NCI-H774 (cell line): ENCODE measurements around the gene SFXN1.

Experiments
- DNase-seq: peaks from one replicate; lab custom pipeline; 2025; lab: John Stamatoyannopoulos, UW

SFXN1 gene

GRCh38 chr5:175465282-175465681 is 13.1 kb upstream of the SFXN1 start:
- DNase-seq = no peak

- no peak for DNase-seq
Observed at GRCh38 chr5:175466700-175467318, 11.6 kb upstream of the SFXN1 start.

- DNase-seq = no peak
Observed at GRCh38 chr5:175467983-175468690, 10.2 kb upstream of the SFXN1 start.

- no peak for DNase-seq
Observed at GRCh38 chr5:175468892-175469291, 9.5 kb upstream of the SFXN1 start.

GRCh38 chr5:175469916-175470315 is 8.4 kb upstream of the SFXN1 start:
- no peak for DNase-seq

GRCh38 chr5:175470781-175471180 is 7.6 kb upstream of the SFXN1 start:
- DNase-seq = no peak

GRCh38 chr5:175471196-175471595 is 7.2 kb upstream of the SFXN1 start:
- DNase-seq = no peak

GRCh38 chr5:175471628-175472027 is 6.7 kb upstream of the SFXN1 start:
- no peak for DNase-seq

- DNase-seq = no peak
Observed at GRCh38 chr5:175472378-175472777, 6.0 kb upstream of the SFXN1 start.

- no peak for DNase-seq
Observed at GRCh38 chr5:175475248-175475647, 3.1 kb upstream of the SFXN1 start.

- no peak for DNase-seq
Observed at GRCh38 chr5:175477440-175477839, 920 bp upstream of the SFXN1 start.

GRCh38 chr5:175478008-175478383 is 364 bp upstream of the SFXN1 start:
- peak; percentile 51 for DNase-seq

GRCh38 chr5:175479125-175479881 is 943 bp downstream of the SFXN1 start:
- DNase-seq = no peak

- DNase-seq = no peak
Observed at GRCh38 chr5:175483337-175483736, 5.0 kb downstream of the SFXN1 start.

GRCh38 chr5:175484322-175484721 is 6.0 kb downstream of the SFXN1 start:
- no peak for DNase-seq

- no peak for DNase-seq
Observed at GRCh38 chr5:175484829-175485228, 6.5 kb downstream of the SFXN1 start.

GRCh38 chr5:175485631-175486030 is 7.3 kb downstream of the SFXN1 start:
- DNase-seq = no peak

- no peak for DNase-seq
Observed at GRCh38 chr5:175487514-175488222, 9.3 kb downstream of the SFXN1 start.

- no peak for DNase-seq
Observed at GRCh38 chr5:175489693-175490443, 11.5 kb downstream of the SFXN1 start.

GRCh38 chr5:175491223-175491622 is 12.9 kb downstream of the SFXN1 start:
- no peak for DNase-seq

- DNase-seq = no peak
Observed at GRCh38 chr5:175493260-175493659, 14.9 kb downstream of the SFXN1 start.

GRCh38 chr5:175493726-175494125 is 15.4 kb downstream of the SFXN1 start:
- no peak for DNase-seq
